Panc1 (cell line): Measurements from ENCODE around the gene FAM120B.

Experiments used
- POLR2AphosphoS5 ChIP-seq: IDR thresholded peaks from 2 replicates; pipeline ENCODE4 v1.6.1; 2012; ENCODE audit warnings: mild to moderate bottlenecking, low read depth, low read length, moderate library complexity
- REST ChIP-seq, 2 experiments: IDR thresholded peaks; 2 replicates each; pipeline ENCODE4 v1.6.1; 2011 to 2012; ENCODE audit warnings: low read depth in 2 of 2, control low read depth in 1 of 2, low read length in 1 of 2, mild to moderate bottlenecking in 1 of 2, moderate library complexity in 1 of 2; ENCODE audit not compliant: insufficient read depth in 1 of 2
- TF ChIP-seq, protein P1 (sequence below): fragments of 450-650 bp; IDR thresholded peaks from 2 replicates; pipeline ENCODE4 v1.5.1; 2017; ENCODE audit warnings: mild to moderate bottlenecking

DNA sequence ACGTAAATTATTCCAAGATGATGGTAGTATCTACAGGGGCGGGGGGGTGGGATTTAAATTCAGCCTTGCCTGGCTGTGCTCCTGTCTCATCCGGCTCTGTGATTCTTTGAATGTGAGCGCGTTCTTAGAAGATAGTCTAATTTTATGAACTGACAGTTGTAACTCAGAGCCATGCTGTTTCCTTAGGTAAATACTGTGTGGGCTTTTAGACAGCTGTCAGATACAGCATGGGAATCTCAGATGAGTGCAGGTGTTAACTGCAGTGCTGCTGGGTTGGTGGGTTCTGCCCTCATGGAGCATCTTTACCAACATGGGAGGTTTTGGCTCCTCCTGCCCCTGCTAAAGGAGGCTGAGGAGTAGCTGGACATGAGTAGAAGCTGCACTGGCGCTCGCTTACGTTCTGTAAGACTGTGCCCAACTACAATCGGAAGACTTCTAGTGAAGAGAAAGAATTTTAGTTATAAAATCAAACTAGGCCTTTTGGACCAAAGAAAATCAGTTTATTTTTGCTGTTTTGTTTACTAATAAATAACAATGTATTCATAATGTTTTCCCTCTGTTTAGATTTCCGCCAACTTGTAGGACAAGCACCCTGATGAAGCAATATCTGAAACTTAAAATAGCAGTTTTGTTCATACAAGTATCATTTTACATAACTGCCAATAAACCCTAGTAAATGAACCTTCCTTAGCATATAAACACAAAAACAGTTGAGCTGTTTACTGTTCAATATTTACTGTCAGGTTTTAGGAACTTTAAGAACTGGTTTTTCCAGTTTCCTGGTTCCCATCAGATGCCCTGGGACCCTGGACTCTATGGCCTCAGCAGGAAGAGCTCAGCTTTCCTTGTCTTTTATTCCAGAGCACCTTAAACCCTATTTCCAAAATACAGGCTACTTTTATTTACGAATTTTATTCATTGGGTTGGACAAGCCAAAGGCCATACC lies 66.1 kb downstream of the FAM120B start:
- TF ChIP-seq, protein P1, sequence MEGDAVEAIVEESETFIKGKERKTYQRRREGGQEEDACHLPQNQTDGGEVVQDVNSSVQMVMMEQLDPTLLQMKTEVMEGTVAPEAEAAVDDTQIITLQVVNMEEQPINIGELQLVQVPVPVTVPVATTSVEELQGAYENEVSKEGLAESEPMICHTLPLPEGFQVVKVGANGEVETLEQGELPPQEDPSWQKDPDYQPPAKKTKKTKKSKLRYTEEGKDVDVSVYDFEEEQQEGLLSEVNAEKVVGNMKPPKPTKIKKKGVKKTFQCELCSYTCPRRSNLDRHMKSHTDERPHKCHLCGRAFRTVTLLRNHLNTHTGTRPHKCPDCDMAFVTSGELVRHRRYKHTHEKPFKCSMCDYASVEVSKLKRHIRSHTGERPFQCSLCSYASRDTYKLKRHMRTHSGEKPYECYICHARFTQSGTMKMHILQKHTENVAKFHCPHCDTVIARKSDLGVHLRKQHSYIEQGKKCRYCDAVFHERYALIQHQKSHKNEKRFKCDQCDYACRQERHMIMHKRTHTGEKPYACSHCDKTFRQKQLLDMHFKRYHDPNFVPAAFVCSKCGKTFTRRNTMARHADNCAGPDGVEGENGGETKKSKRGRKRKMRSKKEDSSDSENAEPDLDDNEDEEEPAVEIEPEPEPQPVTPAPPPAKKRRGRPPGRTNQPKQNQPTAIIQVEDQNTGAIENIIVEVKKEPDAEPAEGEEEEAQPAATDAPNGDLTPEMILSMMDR = no peak
- TF ChIP-seq REST (IDR thresholded peaks at IDR 0.05; ENCODE audit: insufficient read depth in 1 of 2, low read depth in 2 of 2, low read length in 1 of 2) = no peak
- no peak for TF ChIP-seq POLR2AphosphoS5
